ENCODE results near the gene PPARA.

PPARA gene

DNA sequence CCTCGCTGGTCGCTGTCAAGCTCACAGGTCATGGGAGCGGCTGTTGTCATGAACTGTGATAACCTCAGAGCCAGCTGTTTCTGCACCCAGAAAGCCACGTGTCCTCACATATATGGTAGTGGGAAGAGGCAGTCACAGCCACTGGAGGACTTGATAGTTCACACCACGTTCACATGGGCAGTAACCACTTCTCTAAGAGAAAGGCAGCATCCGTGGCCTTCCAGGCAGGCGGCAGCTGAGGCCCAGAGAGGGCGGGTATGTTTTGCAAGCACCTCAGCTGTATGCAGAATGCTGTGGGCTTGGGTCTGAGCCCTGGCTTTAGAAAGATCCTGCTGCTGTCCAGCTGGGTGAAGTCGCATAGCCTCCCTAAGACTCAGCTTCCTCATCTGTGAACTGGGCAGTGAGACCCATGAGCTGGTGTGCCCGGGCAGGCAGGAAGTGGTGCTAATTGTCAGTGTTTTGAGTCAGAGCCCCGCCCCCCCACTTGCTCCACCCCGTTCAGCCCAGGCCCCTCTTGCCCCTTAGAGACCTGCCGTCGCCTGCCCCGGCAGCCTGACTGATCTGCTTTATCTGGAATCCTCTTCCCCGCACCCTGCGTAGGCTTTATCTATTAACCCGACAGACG is 130.8 kb downstream of the PPARA start:
- DNase-seq: no peak

DNA sequence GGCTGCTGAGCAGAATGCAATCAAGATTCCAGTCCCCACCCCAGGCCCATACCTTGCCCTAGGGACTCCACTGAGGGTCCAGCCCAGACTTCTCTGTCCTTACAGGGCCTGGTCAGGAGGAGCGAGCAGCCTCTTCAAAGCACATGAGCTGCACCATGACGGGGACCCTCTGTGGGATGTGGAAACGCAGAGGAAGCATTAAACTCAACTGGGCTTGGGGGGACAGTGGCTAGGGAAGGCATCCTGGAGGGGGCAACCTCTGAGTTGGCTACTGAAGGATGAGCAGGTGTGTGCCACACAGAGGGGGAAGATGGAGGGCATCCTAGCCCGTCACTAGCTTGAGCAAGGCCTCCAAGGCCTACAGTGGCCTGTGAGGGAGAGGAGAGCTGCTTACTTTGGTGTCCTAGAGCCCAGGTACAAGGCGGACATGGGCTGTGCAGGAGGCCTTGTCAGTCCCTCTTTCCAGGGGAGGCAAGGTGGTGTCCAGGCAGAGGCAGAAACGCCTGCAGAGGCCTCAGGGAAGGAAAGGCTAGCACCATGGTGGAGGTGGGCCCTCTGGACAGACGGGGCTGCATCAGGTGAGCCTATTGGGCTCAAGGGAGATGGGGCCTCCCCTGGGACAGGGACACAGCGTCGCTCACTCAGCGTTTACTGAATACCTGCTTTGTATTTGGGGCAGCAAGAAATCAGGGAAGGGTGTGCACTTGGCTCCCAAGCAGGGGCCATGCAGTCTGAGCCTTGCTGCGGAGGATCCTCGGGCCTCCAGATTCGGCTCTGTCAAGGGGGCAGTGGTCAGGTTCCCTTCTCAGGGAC is 131.7 kb downstream of the PPARA start:
- DNase-seq: no peak

DNA sequence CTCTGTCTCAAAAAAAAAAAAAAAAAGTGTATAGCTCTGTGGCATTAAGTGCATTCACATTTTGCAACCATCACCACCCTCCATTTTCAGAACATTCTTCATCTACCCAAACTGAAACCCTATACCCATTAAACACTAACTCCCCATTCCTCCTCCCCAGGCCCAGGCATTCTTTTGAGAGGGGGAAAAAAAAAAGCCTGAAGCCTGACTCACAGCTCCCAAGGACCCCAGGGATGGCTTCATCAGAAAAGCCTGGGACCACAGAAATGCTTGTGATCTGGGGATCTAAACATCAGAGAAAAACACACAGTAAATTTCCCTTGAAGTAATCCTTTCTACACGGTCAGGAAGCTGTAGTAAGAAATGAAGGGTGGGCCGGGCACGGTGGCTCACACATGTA is 135.7 kb downstream of the PPARA start:
- no peak for DNase-seq

DNA sequence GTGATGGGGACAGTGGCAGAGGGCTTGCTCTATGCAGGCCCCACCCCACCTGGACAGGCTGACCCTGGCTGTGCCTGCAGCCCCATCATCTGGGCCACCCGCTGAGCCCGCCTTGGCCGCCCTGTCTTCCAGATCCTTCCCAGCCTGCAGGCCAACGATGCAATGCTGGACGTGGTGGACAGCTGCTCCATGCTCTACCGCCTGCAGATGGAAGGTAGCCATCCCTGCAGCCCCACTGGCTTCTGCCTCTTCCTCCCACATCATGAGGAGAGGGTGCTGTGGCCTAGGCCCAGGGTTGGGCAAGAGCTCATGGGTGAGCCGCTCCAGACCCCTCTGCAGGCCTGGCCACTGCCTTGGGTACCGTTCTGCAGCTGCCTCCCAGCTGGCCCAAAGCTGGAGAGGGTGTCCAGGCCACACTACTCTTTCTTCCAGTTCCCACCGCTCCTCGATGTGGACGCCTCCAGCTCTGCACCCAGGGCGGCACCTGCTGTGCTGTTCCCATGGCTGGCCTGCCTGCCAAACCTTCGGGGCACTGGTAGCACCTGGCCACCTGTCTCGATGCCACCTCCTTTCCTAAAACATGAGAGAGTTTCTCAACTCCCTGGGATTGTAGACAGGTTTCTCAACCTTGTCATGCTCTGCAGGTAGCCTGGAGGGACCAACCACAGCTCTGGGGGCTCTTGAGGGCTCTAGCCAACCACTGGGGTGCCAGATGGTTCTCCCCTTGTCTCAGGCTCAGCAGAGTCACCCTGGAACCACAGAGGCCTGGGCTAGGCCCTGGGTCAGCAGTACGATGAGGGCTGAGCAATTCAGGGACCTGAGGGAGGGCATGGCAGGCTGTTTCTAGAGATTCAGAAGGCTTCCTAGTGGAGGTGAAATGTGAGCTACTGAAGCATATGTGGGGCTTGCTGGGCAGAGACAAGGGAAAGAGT is 136.9 kb downstream of the PPARA start:
- no peak for DNase-seq

DNA sequence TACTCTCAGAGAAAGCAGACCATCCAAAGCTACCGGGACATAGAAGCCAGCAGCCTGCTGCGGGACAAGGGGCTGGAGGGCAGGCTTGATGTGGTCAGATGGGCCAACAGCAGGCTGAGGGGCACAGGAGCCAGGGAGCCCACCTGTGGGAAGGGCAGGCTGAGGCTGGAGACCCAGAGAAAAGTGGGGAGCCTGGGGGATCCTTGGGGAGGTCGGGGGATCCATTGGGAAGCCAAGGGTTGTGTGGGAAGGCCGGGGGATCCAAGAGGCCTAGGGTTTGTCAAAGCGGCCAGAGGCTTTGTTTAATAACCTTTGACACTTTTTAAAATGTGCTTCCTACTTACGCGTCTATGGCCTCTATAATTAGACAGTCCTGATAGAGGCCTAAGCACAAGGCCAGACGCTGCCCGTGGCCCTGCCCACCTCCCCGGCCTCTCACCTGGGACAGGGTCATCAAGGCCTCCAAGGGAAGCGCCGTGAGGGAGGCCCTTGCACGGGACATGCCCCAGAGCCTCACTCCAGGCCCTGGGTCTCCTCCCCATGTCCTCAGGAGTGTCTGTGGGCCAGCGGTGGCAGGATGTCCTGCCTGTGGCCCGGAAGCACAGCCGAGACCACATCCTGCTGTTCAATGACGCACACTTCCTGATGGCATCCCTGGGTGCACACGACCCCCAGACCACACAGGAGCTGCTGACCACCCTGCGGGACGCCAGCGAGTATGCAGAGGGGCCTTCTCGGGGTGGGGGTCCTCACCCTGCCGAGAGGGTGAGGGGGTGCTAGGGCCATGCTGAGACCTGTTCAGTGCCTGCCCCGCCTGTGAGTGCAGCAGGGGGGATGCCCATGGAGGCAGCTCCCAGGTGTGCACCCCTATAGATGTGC is 137.8 kb downstream of the PPARA start:
- no peak for DNase-seq

DNA sequence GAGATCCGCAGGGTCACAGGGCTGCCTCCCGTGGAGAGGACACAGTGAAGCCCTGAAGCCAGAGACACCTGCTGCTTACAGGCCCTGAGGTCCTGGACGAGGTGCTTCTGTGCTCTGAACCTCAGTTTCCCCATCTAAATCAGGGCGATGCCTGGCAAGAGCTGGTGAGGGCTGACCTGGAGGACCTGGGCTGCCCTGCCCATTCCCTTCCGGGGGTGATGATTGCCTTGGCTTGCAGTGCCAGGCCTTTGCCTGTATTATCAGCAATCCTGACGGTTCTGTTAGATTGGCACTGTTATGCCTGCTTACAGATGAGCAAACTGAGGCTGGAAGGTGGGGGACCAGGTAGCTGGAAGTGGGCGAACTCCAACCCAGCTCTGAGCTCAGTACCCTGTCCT is 138.5 kb downstream of the PPARA start:
- no peak for DNase-seq

DNA sequence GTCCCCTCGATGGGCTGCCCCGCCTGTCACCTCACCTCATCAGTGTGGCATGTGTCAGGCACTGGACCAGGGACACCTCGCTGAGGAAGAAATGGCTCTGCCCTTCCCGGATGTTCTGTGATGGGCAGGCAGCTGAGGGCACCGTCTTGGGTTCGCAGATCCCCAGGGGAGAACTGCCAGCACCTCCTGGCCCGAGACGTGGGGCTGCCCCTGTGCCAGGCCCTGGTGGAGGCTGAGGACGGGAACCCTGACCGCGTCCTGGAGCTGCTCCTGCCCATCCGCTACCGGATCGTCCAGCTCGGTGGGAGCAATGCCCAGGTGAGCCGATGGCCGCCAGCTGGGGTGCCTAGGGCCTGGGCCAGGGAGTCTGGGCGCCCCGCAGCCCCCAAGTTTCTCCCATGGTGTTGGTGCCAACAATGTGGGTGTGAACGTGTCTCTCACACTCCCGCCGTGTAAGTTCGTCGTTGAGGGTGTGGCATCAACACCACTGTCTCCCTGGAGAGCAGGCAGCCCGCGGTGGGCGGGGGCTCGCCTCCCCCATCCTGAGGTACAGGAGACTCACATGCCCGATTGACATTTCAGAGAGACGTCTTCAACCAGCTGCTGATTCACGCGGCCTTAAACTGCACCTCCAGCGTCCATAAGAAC is 139.0 kb downstream of the PPARA start:
- DNase-seq: no peak

DNA sequence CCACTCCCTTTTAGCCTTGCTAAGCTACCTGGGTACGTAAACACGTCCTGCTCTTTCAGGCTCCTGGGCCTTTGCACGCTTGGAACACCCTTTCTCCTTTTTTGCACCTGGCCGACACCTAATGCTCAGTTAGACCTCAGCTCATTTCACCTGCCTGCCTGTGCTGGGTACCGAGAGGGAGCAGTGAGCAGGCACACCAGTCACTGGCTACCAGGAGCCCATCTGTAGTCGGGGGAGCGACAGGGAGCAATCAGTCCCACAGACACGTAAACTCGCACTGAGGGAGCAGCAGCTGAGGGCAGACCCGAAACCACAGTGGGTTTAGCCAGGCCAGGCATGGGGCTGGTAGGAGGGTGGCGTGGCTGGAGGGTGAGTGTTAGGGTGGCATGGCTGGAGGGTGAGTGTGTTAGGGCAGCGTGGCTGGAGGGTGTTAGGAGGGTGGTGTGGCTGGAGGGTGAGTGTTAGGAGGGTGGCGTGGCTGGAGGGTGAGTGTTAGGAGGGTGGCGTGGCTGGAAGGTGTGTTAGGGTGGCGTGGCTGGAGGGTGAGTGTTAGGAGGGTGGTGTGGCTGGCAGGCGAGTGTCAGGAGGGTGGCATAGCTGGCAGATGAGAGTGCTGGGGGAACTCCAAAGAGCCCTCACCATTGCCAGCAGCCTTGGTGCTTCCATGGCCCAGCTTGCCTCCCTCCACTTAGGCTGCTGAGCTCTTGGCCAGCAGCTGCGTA is 140.0 kb downstream of the PPARA start:
- DNase-seq: no peak

DNA sequence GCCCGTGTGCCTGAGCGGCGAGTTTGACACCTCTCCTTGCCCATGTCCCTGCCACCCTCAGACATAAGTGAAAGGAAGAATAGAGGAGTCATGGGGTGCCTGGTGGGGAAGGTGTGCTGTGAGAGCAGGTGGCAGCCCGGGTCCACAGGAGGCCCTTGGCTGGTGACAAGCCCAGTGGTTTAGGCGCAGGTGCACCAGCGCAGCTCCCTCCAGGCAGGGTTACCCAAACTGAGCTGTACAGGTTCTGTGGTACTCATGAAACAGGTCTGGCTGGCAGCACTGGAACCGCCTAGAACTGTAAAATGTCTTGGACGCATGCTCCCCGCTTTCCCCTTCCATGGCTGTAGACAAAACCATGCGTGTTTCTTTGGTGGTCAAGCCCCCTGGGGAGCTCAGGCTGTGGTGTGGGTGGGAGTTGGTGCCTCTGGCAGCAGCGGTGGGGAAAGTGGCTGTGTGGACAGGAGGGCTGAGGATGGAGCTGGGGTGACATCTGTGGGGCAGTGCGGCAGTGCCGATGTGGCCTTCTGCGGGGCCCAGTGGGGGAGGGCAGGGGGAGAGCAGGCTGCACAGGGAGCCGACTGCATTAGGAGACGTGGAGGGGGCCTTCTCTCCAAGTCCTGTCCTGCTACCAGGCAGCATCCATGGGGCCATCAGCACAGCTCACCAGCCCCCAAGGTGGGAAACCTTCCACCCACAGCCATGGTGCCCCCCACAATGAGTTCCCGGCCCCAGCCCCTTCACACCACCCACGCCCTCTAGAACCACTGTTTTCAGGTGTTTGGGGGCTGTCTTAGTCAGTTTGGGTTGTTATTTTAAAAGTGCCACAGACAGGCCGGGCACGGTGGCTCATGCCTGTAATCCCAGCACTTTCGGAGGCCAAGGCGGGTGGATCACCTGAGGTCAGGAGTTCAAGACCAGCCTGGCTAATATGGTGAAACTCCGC is 140.8 kb downstream of the PPARA start:
- no peak for DNase-seq

DNA sequence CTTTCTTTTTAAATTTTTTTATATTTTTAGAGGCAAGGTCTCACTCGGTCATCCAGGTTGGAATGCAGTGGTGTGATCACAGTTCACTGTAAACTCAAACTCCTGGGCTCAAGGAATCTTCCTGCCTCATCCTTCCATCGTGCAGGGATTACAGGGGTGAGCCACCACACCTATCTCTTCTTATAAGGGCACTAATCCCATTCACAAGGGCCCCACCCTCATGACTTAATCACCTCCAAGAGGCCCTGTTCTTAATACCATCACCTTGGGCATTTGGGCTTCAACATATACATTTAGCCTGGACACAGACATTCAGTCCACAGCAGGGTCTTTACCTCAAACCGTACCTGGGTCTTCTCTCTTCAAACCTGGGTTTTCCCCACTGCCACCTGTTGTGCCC is 141.8 kb downstream of the PPARA start:
- no peak for DNase-seq

DNA sequence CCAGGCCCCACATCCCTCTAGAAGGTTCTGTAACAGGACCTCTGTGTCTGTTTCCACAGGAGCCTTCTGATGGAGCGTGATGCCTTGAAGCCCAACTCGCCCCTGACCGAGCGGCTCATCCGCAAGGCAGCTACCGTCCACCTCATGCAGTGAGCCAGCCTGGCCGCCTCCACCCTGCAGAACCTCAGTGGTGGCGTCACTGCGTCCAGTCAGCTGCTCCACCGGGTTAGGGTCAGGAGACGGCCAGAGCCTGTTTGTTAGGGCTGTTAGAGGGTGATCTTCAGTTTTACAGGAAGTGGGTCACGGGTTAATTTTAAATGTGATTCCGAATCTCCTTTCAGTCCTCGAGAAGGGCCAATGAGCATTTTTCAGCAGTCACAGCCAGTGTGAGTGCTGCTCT is 142.4 kb downstream of the PPARA start:
- no peak for DNase-seq
